ENCODE measurements around the gene FAM240B.

DNA sequence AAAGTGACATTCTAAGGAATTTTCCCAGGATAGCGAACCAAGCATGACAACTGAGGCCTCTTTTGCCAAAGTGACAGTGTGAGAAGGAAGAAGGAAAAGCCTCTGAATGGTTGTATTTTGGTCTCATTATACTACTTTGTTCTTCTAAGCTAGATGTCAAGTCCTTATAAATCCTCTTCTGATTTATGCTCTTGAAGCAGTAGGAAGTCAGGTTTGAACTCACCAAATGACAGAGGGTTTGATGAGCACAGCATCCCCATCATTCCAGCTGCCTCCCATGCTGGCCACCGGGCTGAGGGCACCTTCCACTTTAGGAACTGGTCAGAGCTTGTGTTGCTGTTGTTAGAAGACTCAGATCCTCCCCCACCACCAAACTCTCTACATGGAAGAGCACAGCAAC, 44.1 kb downstream of the FAM240B start:
- TF ChIP-seq, protein P1, sequence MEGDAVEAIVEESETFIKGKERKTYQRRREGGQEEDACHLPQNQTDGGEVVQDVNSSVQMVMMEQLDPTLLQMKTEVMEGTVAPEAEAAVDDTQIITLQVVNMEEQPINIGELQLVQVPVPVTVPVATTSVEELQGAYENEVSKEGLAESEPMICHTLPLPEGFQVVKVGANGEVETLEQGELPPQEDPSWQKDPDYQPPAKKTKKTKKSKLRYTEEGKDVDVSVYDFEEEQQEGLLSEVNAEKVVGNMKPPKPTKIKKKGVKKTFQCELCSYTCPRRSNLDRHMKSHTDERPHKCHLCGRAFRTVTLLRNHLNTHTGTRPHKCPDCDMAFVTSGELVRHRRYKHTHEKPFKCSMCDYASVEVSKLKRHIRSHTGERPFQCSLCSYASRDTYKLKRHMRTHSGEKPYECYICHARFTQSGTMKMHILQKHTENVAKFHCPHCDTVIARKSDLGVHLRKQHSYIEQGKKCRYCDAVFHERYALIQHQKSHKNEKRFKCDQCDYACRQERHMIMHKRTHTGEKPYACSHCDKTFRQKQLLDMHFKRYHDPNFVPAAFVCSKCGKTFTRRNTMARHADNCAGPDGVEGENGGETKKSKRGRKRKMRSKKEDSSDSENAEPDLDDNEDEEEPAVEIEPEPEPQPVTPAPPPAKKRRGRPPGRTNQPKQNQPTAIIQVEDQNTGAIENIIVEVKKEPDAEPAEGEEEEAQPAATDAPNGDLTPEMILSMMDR (conservative IDR thresholded peaks at IDR 0.05; ENCODE audit: low read depth, low read length), result no peak
- TF ChIP-seq EZH2 (IDR thresholded peaks at IDR 0.05; ENCODE audit: low read length, unreplicated experiment), result no peak
